Vagina (tissue), 2 donors: ENCODE measurements around the gene FGF14.

Experiments used
- CTCF ChIP-seq, 3 experiments: fragments of 450-650 bp in 2 of 3; fragments of 200-600 bp in 1 of 3; sonication (generic) in 1 of 3; IDR thresholded peaks; one replicate each; pipeline ENCODE4 v1.5.1; 2017 to 2019; ENCODE audit warnings: antibody characterized with exemption in 3 of 3, mild to moderate bottlenecking in 2 of 3, moderate library complexity in 2 of 3
- POLR2A ChIP-seq, 2 donors: fragments of 450-650 bp; IDR thresholded peaks; one replicate each; pipeline ENCODE4 v1.6.1; 2017; ENCODE audit warnings: antibody characterized with exemption in 2 of 2, mild to moderate bottlenecking in 2 of 2, moderate library complexity in 2 of 2

- TF ChIP-seq POLR2A (IDR thresholded peaks at IDR 0.05): no peak
- TF ChIP-seq CTCF (IDR thresholded peaks at IDR 0.05): no peak
Observed at GRCh38 chr13:102367836-102368235, 34.0 kb downstream of the FGF14 start.
